Amniotic epithelial cell (primary cell): Measurements from ENCODE around the gene FNDC3B.
A peak's percentile ranks its signal among the peaks of the same experiment; 100 is the strongest.

Experiments used
- DNase-seq: peaks from one replicate; pipeline ENCODE4 v3.0.0-alpha.2; 2010; ENCODE audit warnings: low read depth

Gene FNDC3B

GRCh38 chr3:172073262-172073915 is 34.0 kb downstream of the FNDC3B start:
- DNase-seq, result no peak

- DNase-seq, result no peak
Observed at GRCh38 chr3:172074032-172074431, 34.7 kb downstream of the FNDC3B start.

GRCh38 chr3:172074586-172074985 is 35.2 kb downstream of the FNDC3B start:
- DNase-seq, result no peak

GRCh38 chr3:172076212-172076611 is 36.8 kb downstream of the FNDC3B start:
- no peak for DNase-seq

- no peak for DNase-seq
Observed at GRCh38 chr3:172077197-172077757, 37.9 kb downstream of the FNDC3B start.

- no peak for DNase-seq
Observed at GRCh38 chr3:172078244-172078643, 38.9 kb downstream of the FNDC3B start.

- no peak for DNase-seq
Observed at GRCh38 chr3:172078721-172079120, 39.3 kb downstream of the FNDC3B start.

GRCh38 chr3:172079326-172079976 is 40.1 kb downstream of the FNDC3B start:
- no peak for DNase-seq

GRCh38 chr3:172080503-172080902 is 41.1 kb downstream of the FNDC3B start:
- DNase-seq, result no peak

GRCh38 chr3:172082269-172082668 is 42.9 kb downstream of the FNDC3B start:
- peak; percentile 89 for DNase-seq

GRCh38 chr3:172082820-172083513 is 43.6 kb downstream of the FNDC3B start:
- no peak for DNase-seq

- DNase-seq, result no peak
Observed at GRCh38 chr3:172083995-172084409, 44.6 kb downstream of the FNDC3B start.

GRCh38 chr3:172084871-172085556 is 45.6 kb downstream of the FNDC3B start:
- peak; percentile 77 for DNase-seq

GRCh38 chr3:172085557-172085895 is 46.1 kb downstream of the FNDC3B start:
- DNase-seq, result peak; percentile 65

GRCh38 chr3:172086071-172086470 is 46.7 kb downstream of the FNDC3B start:
- DNase-seq, result no peak

GRCh38 chr3:172087198-172087597 is 47.8 kb downstream of the FNDC3B start:
- peak; percentile 33 for DNase-seq

GRCh38 chr3:172087602-172088580 is 48.5 kb downstream of the FNDC3B start:
- DNase-seq, result no peak

- peak; percentile 51 for DNase-seq
Observed at GRCh38 chr3:172089250-172089649, 49.9 kb downstream of the FNDC3B start.

GRCh38 chr3:172090035-172090434 is 50.7 kb downstream of the FNDC3B start:
- no peak for DNase-seq

- DNase-seq, result no peak
Observed at GRCh38 chr3:172092658-172093057, 53.3 kb downstream of the FNDC3B start.
